ENCODE data around the gene ST3GAL6. TPM values are rescaled to one million over a fixed set of nuclear protein-coding genes. Genes with fewer than 3 reads are reported as not detected.
A peak's percentile ranks its signal among the peaks of the same experiment; 100 is the strongest.

The ST3GAL6 gene
- total and polyA plus RNA-seq, 2 of the 13 experiments (the other 11 are each of a cell fraction or from before 2014, with no cell fraction given): 17.5 to 23.2 TPM

GRCh38 chr3:98733812-98734281 is 29.3 kb upstream of the ST3GAL6 start (continued):
- TF ChIP-seq FOXP4 (CRISPR knock-in tag; IDR thresholded peaks at IDR 0.05) (peak; percentile 41; the same call in 1 of the 2 replicates), SOX13 (IDR thresholded peaks at IDR 0.05) (no peak), SOX13 (CRISPR knock-in tag; conservative IDR thresholded peaks at IDR 0.05 in 1 of 2, IDR thresholded peaks at IDR 0.05 in 1 of 2) (peak in 1 of 2 experiments; percentile 11; a peak in 1 of 4 replicates), MYC (CRISPR knock-in tag; IDR thresholded peaks at IDR 0.05; ENCODE audit: borderline replicate concordance) (peak; percentile 83), NR2F2 (IDR thresholded peaks at IDR 0.05; ENCODE audit: borderline replicate concordance, low read depth) (peak; percentile 25; the same call in 1 of the 2 replicates), MIXL1 (CRISPR knock-in tag; IDR thresholded peaks at IDR 0.05) (peak; percentile 57; the same call in 1 of the 2 replicates), KDM2A (CRISPR knock-in tag; IDR thresholded peaks at IDR 0.05; ENCODE audit: borderline replicate concordance, low read depth) (peak; percentile 52; the same call in 1 of the 2 replicates), TBX2 (CRISPR knock-in tag; IDR thresholded peaks at IDR 0.05; ENCODE audit: borderline replicate concordance) (peak; percentile 39; the same call in 1 of the 2 replicates), ZFP82 (CRISPR knock-in tag; IDR thresholded peaks at IDR 0.05; ENCODE audit: borderline replicate concordance) (peak; percentile 61; the same call in 1 of the 2 replicates), ZSCAN30 (CRISPR knock-in tag; IDR thresholded peaks at IDR 0.05) (no peak), ZC3H13 (CRISPR knock-in tag; IDR thresholded peaks at IDR 0.05) (no peak), ZMYM4 (CRISPR knock-in tag; IDR thresholded peaks at IDR 0.05) (peak; percentile 47; the same call in 1 of the 2 replicates), BCL6 (CRISPR knock-in tag; IDR thresholded peaks at IDR 0.05) (peak; percentile 43), PRMT3 (CRISPR knock-in tag; IDR thresholded peaks at IDR 0.05; ENCODE audit: borderline replicate concordance, low read depth) (no peak), ELF3 (CRISPR knock-in tag; IDR thresholded peaks at IDR 0.05) (peak; percentile 48; the same call in 1 of the 2 replicates), KLF9 (CRISPR knock-in tag; IDR thresholded peaks at IDR 0.05; ENCODE audit: low read depth) (no peak), GATAD2A (CRISPR knock-in tag; IDR thresholded peaks at IDR 0.05) (peak; percentile 44; the same call in 1 of the 2 replicates), ETV5 (CRISPR knock-in tag; IDR thresholded peaks at IDR 0.05; ENCODE audit: borderline replicate concordance) (no peak; the same call in 1 of the 2 replicates), CEBPG (CRISPR knock-in tag; IDR thresholded peaks at IDR 0.05) (no peak), CBX2 (IDR thresholded peaks at IDR 0.05; ENCODE audit: low read depth, low read length) (no peak), CBX2 (CRISPR knock-in tag; IDR thresholded peaks at IDR 0.05; ENCODE audit: low read depth) (no peak), SALL1 (CRISPR knock-in tag; IDR thresholded peaks at IDR 0.05) (peak; percentile 65), DRAP1 (CRISPR knock-in tag; IDR thresholded peaks at IDR 0.05) (0 out of 2 replicates have a peak, but pooled peaks have one; percentile 16), AKAP8 (CRISPR knock-in tag; IDR thresholded peaks at IDR 0.05) (peak; percentile 74; the same call in 1 of the 2 replicates), SOX6 (IDR thresholded peaks at IDR 0.05) (no peak), SOX6 (CRISPR knock-in tag; IDR thresholded peaks at IDR 0.05) (peak; percentile 34; the same call in 1 of the 2 replicates), NR2C2 (CRISPR knock-in tag; IDR thresholded peaks at IDR 0.05; ENCODE audit: borderline replicate concordance) (peak; percentile 79), RFXAP (CRISPR knock-in tag; IDR thresholded peaks at IDR 0.05; ENCODE audit: borderline replicate concordance) (0 out of 2 replicates have a peak, but pooled peaks have one; percentile 59), ARID2 (CRISPR knock-in tag; IDR thresholded peaks at IDR 0.05; ENCODE audit: borderline replicate concordance) (no peak)
- TF ChIP-seq, protein P1, sequence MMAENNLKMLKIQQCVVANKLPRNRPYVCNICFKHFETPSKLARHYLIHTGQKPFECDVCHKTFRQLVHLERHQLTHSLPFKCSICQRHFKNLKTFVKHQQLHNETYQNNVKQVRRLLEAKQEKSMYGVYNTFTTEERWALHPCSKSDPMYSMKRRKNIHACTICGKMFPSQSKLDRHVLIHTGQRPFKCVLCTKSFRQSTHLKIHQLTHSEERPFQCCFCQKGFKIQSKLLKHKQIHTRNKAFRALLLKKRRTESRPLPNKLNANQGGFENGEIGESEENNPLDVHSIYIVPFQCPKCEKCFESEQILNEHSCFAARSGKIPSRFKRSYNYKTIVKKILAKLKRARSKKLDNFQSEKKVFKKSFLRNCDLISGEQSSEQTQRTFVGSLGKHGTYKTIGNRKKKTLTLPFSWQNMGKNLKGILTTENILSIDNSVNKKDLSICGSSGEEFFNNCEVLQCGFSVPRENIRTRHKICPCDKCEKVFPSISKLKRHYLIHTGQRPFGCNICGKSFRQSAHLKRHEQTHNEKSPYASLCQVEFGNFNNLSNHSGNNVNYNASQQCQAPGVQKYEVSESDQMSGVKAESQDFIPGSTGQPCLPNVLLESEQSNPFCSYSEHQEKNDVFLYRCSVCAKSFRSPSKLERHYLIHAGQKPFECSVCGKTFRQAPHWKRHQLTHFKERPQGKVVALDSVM (CRISPR knock-in tag; IDR thresholded peaks at IDR 0.05): no peak
